Astrocyte of the spinal cord (primary cell): ENCODE measurements around the gene PUS10.
"Not testable (repeated sequence)": the region's sequence is repeated elsewhere in the genome, so short reads cannot be mapped to it uniquely, and the experiment has no call there.

Experiments
- DNase-seq: peaks from one replicate; pipeline ENCODE4 v3.0.0; 2011; ENCODE audit warnings: low read depth, low spot score
- H3K4me3 ChIP-seq: 2 replicates; pipeline ENCODE4 v1.5.1; 2011; ENCODE audit warnings: low read depth, mild to moderate bottlenecking, low read length, moderate library complexity
- in situ Hi-C: cut with HindIII; loops from 2 replicates; pipeline ENCODE4 v1.10.0; 2017; ENCODE audit warnings: low sequenced_read_pairs
- TF ChIP-seq, protein P1 (sequence below): IDR thresholded peaks from 2 replicates; pipeline ENCODE4 v1.5.1; 2012; ENCODE audit warnings: low read depth, mild to moderate bottlenecking, low read length, inconsistent platforms

Gene PUS10

DNA sequence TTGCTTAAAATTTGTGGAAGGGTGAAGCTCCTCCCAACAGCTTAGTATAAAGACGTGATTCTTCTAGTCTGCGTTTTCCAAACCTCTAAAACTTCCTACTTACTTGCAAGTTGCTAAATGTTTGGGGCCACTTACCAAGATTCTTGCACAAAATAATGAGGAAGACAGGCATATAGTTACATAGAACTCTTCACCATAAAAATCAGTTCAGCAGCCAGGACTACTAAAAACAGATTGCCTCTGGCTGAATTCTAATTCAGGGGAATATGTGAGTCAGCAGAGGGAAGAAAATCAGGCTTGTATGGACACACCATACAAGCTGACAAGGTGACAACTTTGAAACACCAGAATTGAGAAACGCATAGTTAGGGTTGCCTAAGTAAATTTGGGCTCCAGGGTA lies 3.3 kb downstream of the PUS10 start:
- TF ChIP-seq, protein P1, sequence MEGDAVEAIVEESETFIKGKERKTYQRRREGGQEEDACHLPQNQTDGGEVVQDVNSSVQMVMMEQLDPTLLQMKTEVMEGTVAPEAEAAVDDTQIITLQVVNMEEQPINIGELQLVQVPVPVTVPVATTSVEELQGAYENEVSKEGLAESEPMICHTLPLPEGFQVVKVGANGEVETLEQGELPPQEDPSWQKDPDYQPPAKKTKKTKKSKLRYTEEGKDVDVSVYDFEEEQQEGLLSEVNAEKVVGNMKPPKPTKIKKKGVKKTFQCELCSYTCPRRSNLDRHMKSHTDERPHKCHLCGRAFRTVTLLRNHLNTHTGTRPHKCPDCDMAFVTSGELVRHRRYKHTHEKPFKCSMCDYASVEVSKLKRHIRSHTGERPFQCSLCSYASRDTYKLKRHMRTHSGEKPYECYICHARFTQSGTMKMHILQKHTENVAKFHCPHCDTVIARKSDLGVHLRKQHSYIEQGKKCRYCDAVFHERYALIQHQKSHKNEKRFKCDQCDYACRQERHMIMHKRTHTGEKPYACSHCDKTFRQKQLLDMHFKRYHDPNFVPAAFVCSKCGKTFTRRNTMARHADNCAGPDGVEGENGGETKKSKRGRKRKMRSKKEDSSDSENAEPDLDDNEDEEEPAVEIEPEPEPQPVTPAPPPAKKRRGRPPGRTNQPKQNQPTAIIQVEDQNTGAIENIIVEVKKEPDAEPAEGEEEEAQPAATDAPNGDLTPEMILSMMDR, result no peak
- DNase-seq, result no peak
- no peak overlapping the region for H3K4me3 ChIP-seq
- in situ Hi-C loops, result no loop called here

DNA sequence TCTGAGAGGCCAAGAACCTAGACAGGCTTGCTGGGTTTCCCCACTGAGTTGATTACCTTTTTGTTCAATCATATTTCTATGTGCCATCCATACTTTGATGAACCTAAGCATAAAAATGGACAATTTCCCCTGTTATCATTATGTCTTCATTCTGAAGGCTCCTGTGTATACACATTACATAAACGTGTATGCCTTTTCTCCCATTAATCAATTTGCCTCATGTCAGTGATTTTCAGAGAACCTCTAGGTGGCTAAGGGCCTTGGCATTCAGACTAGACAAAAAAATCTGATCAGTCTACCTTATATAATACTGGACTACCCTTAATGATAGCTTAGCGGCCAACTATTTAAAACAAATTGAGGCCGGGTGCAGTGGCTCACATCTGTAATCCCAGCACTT lies 4.7 kb downstream of the PUS10 start:
- in situ Hi-C loops, result no loop called here
- TF ChIP-seq, protein P1, result no peak
- DNase-seq, result no peak
- H3K4me3 ChIP-seq, result no peak overlapping the region

DNA sequence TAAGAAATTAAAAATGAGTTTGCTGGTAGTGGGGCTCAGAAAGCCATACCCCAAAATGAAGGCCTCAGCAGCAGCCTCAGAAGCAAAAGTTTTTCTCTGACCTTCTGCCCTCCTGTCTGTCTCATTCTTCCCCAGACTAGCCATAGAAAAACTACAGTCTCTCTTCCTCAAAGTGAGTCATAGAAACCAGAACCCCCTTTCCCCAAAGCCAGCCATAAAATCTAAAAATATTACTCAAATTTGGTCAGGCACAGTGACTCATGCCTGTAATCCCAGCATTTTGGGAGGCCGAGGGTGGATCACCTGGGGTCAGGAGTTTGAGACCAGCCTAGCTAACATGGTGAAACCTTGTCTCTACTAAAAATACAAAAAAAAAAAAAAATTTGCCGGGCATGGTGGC lies 5.8 kb downstream of the PUS10 start:
- H3K4me3 ChIP-seq, in situ Hi-C loops: not testable (repeated sequence)
- DNase-seq, result peak; percentile 65

DNA sequence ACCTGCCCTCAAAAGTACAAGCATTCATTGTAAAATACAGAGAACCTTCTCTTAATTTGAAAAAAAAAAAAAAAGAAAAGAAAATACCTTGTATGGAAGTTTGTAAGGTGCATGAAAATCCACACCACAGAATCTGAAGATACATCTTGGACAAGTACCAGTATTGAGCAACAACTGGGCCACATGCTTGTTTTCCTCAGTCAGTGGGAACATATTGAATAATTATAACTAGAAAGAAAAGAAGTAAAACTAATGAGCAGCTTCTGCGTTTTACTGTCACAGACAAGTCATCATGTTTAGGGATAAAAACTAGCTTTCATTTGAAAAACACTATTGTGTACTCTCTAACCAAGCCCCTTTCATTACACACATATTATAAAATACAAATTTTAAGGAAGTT lies 6.4 kb downstream of the PUS10 start:
- in situ Hi-C loops, result no loop called here
- peak; percentile 23 for DNase-seq
- TF ChIP-seq, protein P1, result no peak

DNA sequence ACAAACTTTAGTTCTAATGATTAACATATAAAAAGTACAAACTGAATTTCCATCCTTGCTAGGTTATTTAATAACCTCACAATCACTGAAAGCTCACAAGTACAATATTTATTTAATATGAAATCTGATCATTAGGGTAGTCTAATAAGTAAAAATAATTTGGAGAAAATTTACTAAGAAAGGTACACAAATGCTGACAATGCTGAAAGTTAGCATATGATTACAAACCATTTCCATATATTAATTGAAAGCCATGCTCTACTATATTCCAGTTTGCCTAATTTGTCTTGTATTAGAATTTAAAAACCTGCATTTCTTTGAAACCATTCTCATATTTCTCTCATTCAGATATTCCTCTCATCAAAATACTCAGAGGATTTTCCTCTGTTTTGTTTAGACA lies 8.7 kb downstream of the PUS10 start:
- TF ChIP-seq, protein P1, result no peak
- in situ Hi-C loops, result no loop called here
- DNase-seq, result no peak
- H3K4me3 ChIP-seq, result no peak overlapping the region

More for the DNA sequence above, 6.4 kb downstream of the PUS10 start:
- no peak overlapping the region for H3K4me3 ChIP-seq

DNA sequence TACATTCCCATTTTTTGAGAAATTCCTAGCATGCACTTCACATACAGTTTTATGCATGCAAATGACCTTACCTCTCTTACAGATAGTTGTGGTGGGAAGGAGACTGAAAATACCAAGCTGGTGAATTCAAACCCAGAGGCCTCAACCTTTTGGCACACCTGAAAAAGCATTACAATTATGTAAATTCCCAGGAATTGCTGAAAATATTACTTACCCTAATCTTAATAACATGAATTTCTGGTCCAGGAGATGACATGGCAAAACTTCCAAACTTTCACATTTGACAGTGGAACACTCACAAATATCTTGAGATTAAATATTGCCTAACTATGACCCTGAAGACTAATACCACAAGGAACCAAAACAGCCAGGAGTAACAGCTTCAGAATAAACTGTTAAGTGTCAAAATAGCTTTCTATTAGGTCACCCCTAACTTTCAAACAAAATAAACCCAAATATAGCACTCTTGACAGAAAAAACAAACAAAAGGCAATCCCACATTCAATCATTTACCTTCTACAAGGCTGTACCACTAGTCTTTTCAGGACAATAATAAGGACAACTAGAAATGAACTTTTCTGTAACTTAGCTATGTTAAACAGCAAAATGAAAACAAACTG lies 11.5 kb downstream of the PUS10 start:
- in situ Hi-C loops, result no loop called here

DNA sequence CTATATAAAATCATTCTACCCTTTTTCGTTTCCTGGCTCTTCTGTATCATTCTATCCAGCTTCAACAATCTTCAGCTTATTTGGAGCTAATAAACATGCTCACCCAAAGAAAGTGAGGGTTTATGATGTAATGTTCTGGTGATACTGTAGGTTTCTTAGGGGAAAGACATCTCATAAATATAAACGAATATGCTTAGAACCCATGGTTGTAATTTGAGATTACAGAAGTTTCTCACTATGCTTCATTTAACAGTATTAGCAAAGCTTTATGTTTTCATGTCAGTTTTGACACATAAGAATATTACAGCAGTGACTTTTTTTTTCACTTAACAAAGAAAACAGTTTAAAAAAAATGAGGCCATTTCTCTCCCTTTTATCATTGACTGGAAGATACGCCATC lies 12.3 kb downstream of the PUS10 start:
- TF ChIP-seq, protein P1, result no peak
- in situ Hi-C loops, result no loop called here
- no peak overlapping the region for H3K4me3 ChIP-seq
- DNase-seq, result no peak

More for the DNA sequence above, 11.5 kb downstream of the PUS10 start:
- TF ChIP-seq, protein P1, result no peak
- H3K4me3 ChIP-seq, result no peak overlapping the region
- DNase-seq, result no peak
